ENCODE results near the gene THTPA. TPM values are rescaled to one million over a fixed set of nuclear protein-coding genes. Genes with fewer than 3 reads are reported as not detected.

The THTPA gene
- total RNA-seq, 2 donors from 2014 or later: 22.5 to 45.4 TPM

DNA sequence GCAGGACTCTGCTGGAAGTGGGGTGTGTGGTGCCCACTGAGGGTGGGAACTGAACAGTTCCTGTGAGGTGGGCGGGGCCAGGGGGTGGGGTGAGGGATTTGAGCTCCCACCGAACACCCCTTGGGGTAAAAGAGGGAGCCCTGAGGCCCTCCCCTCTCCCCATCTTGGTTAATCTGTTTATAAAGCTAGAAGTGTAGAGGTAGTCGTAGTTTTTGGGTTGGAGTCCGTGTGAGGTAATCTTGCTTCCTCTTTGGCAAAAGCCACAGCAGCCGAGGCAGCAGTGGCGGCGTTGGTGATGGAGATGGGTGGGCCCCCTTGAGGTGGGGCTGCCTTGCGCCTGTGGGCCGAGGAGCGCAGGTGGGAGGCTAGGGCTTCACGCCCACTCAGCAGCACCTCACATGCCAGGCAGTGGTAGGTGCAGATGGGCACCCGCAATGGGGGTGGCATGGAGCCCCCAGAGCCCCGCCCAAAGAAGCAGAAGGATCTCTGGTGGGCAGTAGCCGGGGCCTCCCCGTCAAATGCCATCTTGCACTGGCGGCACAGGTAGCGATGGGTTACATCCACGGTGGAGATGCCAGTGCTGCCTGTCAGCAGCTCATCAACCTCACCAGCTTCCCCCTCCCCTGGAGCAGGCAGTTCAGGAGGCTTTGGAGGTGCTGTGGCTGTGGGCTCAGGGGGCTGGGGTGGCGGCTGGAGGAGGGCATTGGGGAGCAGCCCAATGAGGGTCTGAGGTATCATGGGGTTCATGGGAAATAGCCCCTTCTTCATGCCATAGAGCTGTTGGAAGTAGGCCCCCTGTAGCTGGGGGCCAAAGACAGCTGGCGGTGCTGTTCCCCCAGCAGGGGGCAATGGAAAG lies 34.1 kb upstream of the THTPA start:
- no peak for DNase-seq (ENCODE audit: low spot score)
- WGBS: 88% methylated on average over 19 of the region's 20 CpGs
- intact Hi-C loops (cut with DNase I): no loop called here
- H3K27me3 ChIP-seq (replicated peaks; ENCODE audit: insufficient read depth): no peaks in the 10 kb centered on the region
- no peaks in the 10 kb centered on the region for H3K36me3 ChIP-seq
- no peak overlapping the region for H3K4me3 ChIP-seq
- no peak overlapping the region for H3K27ac ChIP-seq
- H3K9me3 ChIP-seq: no peaks in the 10 kb centered on the region
- TF ChIP-seq POLR2AphosphoS5 (IDR thresholded peaks at IDR 0.05) (no peak), POLR2A (IDR thresholded peaks at IDR 0.05) (no peak)
- TF ChIP-seq, protein P1, sequence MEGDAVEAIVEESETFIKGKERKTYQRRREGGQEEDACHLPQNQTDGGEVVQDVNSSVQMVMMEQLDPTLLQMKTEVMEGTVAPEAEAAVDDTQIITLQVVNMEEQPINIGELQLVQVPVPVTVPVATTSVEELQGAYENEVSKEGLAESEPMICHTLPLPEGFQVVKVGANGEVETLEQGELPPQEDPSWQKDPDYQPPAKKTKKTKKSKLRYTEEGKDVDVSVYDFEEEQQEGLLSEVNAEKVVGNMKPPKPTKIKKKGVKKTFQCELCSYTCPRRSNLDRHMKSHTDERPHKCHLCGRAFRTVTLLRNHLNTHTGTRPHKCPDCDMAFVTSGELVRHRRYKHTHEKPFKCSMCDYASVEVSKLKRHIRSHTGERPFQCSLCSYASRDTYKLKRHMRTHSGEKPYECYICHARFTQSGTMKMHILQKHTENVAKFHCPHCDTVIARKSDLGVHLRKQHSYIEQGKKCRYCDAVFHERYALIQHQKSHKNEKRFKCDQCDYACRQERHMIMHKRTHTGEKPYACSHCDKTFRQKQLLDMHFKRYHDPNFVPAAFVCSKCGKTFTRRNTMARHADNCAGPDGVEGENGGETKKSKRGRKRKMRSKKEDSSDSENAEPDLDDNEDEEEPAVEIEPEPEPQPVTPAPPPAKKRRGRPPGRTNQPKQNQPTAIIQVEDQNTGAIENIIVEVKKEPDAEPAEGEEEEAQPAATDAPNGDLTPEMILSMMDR (IDR thresholded peaks at IDR 0.05): no peak
- no peaks in the 10 kb centered on the region for H3K4me1 ChIP-seq (replicated peaks)

DNA sequence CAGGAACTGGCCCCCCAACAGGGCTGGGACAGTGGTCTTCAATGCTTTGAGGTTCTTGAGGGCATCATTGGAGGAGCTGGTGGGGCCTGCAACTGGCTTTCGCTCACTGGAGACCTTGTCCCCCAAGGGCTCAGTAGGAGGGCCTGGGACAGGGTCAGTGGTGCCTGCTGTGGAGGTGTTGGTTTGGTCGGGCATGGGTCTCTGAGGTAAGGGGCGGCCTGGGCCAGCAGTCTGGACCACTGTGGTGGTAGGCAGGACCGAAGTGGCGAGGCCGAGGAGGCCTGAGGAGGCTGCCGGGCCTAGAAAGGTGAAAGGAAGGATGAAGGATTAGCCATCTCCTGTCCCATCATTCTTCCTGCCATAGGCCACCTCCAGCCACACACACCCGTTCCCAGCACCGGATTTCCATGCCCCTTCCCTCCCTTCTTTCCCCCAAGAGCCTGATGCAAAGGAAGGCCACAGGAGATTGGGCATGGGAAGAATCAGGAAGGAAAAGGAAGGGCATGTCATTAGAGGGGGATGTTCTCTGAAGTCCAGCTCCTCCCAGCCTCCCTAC lies 33.4 kb upstream of the THTPA start:
- WGBS: 92% methylated on average over 9 of the region's 9 CpGs
- Histone ChIP-seq H3K27ac (no peak overlapping the region), H3K9me3 (no peaks in the 10 kb centered on the region), H3K27me3 (replicated peaks; ENCODE audit: insufficient read depth) (no peaks in the 10 kb centered on the region), H3K4me1 (replicated peaks) (no peaks in the 10 kb centered on the region), H3K36me3 (no peaks in the 10 kb centered on the region), H3K4me3 (no peak overlapping the region)
- intact Hi-C loops (cut with DNase I): no loop called here
- no peak for DNase-seq (ENCODE audit: low spot score)
- no peak for TF ChIP-seq POLR2A (IDR thresholded peaks at IDR 0.05)
- no peak for TF ChIP-seq POLR2AphosphoS5 (IDR thresholded peaks at IDR 0.05)
- TF ChIP-seq, protein P1 (IDR thresholded peaks at IDR 0.05): no peak

DNA sequence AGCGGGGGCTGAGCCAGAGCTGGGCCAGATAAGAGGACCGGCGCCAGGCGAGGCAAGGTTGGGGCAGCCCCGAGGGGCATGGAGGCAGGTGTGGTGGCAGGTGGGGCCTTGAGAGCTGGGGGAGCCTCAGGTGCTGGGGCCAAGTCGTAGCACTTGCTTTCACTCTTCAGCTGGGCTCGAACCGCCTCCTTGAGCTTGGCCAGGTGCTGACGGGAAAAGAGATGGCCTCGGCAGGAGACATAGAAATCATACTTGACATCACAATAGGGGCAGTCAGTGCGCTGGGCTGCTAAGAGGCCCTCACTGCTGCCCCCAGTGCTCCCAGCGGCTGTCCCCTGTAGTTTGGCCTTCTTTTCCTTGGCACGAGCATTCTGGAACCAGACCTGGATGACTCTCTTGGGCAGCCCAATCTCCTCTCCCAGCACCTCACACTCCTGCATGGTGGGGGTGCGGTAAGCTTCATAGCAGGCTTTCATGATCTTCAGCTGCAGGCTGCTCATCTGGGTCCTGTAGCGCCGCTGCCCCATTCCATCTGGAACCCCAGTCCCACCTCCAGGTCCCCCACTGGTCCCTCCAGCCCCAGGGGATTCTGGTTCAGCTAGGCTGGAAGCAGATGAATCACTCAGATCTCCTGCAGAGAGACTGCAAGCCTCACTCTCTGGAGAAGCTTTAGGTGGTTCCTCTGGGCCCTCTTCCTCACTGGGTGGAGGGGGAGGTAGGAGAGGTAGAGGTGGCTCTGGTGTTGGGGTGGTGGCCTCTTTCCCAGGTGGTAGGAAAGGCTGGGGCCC lies 32.6 kb upstream of the THTPA start:
- Histone ChIP-seq H3K27me3 (replicated peaks; ENCODE audit: insufficient read depth) (no peaks in the 10 kb centered on the region), H3K36me3 (no peaks in the 10 kb centered on the region), H3K9me3 (no peaks in the 10 kb centered on the region), H3K4me1 (replicated peaks) (no peaks in the 10 kb centered on the region), H3K4me3 (no peak overlapping the region), H3K27ac (no peak overlapping the region)
- no peak for TF ChIP-seq POLR2AphosphoS5 (IDR thresholded peaks at IDR 0.05)
- TF ChIP-seq, protein P1 (IDR thresholded peaks at IDR 0.05): no peak
- no peak for TF ChIP-seq POLR2A (IDR thresholded peaks at IDR 0.05)
- intact Hi-C loops (cut with DNase I): no loop called here
- WGBS: 88% methylated on average over 16 of the region's 16 CpGs
- DNase-seq (ENCODE audit: low spot score): no peak

DNA sequence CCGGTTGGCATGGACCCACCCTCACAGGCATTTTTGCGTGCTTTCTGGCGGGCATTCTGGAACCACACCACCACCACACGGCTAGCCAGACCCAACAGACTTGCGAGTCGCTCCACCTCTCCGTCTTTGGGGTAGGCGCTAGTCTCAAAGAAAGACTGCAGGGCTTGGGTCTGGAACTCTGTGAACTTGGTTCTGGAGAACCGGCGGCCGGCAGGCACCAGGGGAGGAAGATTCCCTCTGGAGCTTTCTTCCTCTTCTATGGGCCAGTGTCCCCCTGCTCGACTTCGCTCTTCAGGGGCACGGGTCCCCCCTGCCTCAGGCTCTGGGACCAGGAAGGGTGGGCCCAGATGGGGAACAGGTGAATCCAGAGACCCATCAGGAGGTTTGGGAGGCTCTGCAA lies 31.1 kb upstream of the THTPA start:
- Histone ChIP-seq H3K36me3 (no peaks in the 10 kb centered on the region), H3K27me3 (replicated peaks; ENCODE audit: insufficient read depth) (no peaks in the 10 kb centered on the region), H3K9me3 (no peaks in the 10 kb centered on the region), H3K4me3 (no peak overlapping the region), H3K27ac (no peak overlapping the region), H3K4me1 (replicated peaks) (no peaks in the 10 kb centered on the region)
- intact Hi-C loops (cut with DNase I): no loop called here
- TF ChIP-seq POLR2A (IDR thresholded peaks at IDR 0.05) (no peak), POLR2AphosphoS5 (IDR thresholded peaks at IDR 0.05) (no peak)
- TF ChIP-seq, protein P1 (IDR thresholded peaks at IDR 0.05): no peak
- DNase-seq (ENCODE audit: low spot score): no peak
- 95% methylated on average over 14 of the region's 14 CpGs for WGBS
